LNCaP clone FGC (cell line): ENCODE measurements around the gene CELF4.
"Not testable (repeated sequence)": the region's sequence is repeated elsewhere in the genome, so short reads cannot be mapped to it uniquely, and the experiment has no call there.

Experiments
- DNase-seq: peaks from one replicate; pipeline ENCODE4 v3.0.0-alpha.2; 2011; ENCODE audit warnings: low read depth
- H3K4me3 ChIP-seq: 2 replicates; pipeline ENCODE4 v1.5.1; 2011; ENCODE audit warnings: mild to moderate bottlenecking, low read depth, low read length, control low read depth
- TF ChIP-seq, protein P1 (sequence below): IDR thresholded peaks from 2 replicates; pipeline ENCODE4 v1.5.1; 2012; ENCODE audit warnings: mild to moderate bottlenecking; ENCODE audit not compliant: control insufficient read depth, insufficient read depth; ENCODE audit errors: extremely low read depth

CELF4 gene

GRCh38 chr18:37362158-37362890, 203.3 kb downstream of the CELF4 start:
- DNase-seq, result no peak
- TF ChIP-seq, protein P1, sequence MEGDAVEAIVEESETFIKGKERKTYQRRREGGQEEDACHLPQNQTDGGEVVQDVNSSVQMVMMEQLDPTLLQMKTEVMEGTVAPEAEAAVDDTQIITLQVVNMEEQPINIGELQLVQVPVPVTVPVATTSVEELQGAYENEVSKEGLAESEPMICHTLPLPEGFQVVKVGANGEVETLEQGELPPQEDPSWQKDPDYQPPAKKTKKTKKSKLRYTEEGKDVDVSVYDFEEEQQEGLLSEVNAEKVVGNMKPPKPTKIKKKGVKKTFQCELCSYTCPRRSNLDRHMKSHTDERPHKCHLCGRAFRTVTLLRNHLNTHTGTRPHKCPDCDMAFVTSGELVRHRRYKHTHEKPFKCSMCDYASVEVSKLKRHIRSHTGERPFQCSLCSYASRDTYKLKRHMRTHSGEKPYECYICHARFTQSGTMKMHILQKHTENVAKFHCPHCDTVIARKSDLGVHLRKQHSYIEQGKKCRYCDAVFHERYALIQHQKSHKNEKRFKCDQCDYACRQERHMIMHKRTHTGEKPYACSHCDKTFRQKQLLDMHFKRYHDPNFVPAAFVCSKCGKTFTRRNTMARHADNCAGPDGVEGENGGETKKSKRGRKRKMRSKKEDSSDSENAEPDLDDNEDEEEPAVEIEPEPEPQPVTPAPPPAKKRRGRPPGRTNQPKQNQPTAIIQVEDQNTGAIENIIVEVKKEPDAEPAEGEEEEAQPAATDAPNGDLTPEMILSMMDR, result no peak
- no peak overlapping the region for H3K4me3 ChIP-seq

DNA sequence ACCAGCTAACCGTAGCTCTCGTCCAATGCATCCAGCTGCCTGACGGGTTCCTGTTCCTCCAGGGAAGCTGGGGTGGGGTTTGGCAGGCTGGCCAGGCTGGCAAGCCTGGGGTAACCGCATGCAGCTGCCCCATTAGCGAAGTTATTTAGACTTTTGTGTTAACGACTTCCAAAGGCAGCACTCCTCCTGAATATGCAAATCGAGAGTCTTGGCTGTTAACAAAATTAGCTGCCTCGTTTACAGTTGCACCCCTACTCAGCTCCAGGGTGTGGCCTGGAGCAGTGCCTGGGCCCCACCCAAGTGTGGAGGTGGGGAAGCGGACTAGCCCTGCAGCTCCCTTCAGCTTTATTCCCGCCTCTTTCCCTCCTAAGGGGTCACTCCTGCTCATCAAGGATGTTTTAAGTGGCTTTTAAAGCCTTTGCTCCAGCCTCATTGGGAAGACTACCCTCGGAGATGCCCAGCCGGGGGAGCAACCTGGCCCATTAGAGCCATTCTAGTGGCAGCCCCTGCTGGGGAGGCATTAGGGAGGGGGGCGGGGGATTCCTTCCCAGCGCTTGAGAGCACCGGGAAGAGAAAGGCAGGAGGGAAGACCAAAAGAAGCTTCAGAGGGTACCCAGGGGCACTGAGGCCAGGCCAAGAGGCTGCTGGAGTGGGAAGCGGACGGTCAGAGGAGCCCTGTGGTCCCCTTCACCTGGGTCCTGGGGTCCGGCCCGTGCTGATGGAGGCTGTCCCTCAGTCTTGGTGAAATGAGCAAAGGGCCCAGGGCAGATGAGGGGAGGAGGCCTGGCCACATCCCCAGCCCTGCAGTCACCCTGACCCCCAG, 204.1 kb downstream of the CELF4 start:
- no peak overlapping the region for H3K4me3 ChIP-seq
- TF ChIP-seq, protein P1, result no peak

GRCh38 chr18:37358061-37358460, 207.5 kb downstream of the CELF4 start:
- DNase-seq, H3K4me3 ChIP-seq: not testable (repeated sequence)

More for the DNA sequence above, 204.1 kb downstream of the CELF4 start:
- DNase-seq, result no peak

DNA sequence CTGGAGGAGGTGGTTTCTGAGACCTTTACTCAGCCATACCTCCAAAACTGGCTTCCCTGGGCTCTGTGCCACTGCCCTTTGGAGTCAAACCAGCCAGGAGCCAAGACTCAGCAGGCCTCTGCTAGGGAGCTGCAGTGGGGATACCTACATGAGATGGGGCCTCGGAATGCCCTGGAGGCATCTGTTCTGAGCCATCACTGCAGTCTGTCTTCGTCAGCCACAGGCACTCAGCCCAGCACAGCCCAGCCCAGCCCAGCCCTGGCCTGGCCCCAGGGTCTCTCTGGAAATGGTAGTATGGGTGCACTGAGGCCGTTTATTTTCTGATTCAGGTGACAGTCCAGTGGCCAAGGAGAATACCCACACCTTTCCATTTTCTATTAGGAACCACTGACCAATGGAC, 209.8 kb downstream of the CELF4 start:
- TF ChIP-seq, protein P1, result no peak
- no peak for DNase-seq

DNA sequence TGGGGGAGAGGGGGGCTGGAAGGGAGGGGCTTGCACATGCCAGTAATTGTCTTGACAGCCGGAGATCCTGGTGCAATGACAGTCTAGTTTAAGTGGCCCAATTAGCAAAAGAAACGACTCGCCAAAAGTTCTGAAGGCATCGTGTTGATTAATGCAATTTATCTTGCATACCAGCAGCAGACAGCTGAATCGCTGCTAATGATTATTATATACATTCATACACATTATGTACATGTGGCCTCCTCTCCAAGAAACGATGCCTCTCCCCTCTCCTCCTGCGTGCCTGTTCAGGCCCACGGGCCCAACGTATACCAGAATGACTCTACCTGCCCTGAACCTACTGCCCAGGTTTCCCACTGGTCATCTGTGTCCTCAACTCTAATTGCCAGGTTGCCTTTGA, 214.5 kb downstream of the CELF4 start:
- H3K4me3 ChIP-seq, result no peak overlapping the region
- DNase-seq, result no peak
- TF ChIP-seq, protein P1, result no peak

More for the DNA sequence above, 209.8 kb downstream of the CELF4 start:
- H3K4me3 ChIP-seq, result no peak overlapping the region

DNA sequence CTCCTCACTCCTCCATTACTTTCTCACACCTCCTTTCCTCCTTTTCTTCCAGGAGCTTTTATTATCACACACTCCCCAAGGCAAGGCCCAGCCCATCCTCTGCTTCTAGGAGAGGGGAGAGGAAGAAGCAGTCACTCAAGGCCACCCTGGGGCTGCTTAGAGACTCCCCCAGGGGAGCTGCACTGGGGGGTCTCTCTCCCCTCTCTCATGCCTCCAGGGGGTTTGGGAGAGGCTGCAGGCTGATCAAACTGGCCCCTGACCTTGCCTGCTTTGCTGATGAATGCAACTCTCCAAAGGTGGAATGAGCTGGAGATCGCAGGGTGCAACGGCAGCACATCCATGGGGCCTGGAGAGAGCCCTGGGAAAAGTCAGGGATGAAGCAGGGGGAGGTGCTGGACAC, 216.9 kb downstream of the CELF4 start:
- no peak for DNase-seq
- TF ChIP-seq, protein P1, result no peak
- no peak overlapping the region for H3K4me3 ChIP-seq

DNA sequence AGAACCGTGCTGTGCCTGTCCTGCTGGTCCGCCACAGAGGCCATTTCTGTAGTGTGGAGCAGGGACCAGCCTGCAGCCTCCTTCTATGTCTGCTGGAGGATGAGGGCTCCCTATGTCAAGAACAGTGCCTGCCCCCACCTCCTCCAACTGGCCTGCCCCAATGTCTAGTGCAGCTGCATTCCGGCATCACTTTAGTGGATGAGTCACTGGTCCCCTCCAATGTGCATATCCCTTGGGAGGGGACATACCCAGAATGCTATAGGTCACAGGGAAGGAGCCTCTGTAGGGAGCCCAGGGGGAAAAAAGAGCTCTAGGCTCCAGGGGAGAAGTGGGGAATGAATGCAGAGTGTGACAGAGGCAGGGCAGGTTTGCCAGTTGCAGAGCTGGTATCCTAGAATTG, 219.6 kb downstream of the CELF4 start:
- TF ChIP-seq, protein P1, result no peak
- DNase-seq, result no peak

More for the DNA sequence above, 219.6 kb downstream of the CELF4 start:
- H3K4me3 ChIP-seq, result no peak overlapping the region
